ENCODE data around the gene UBXN2A.

DNA sequence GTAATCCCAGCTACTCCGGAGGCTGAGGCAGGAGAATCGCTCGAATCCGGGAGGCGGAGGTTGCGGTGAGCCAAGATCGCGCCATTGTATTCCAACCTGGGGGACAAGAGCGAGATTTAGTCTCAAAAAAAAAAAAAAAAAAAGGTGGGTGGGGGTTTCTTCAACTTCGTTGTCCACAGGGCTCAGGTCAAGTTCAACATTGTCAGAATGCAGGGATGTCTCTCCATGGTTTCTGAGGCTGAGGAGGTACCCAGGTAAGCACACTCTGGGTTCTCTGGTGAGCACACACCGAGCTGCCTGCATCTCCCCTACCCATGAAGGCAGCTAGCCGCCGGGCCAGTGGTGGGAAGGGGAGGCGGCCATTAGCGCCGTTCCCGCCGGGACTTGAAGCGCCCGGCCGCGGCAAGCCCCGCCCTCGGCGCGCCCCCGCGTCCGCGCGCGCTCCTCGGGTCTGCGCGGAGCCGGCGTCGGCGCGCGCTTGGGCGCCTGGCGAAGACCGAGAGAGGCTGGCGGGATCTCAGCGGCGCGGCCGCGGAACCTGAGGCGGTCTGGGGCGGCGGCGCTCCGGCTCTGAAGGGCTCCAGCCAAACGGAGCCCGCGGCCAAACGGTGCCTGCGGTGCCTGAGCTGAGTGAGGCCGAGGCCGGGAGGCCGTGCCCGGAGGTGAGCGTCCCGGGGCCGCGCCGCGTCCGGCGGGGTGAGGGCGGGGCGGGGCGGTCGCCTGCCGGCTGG lies at the start of gene UBXN2A:
- TF ChIP-seq, protein P1, sequence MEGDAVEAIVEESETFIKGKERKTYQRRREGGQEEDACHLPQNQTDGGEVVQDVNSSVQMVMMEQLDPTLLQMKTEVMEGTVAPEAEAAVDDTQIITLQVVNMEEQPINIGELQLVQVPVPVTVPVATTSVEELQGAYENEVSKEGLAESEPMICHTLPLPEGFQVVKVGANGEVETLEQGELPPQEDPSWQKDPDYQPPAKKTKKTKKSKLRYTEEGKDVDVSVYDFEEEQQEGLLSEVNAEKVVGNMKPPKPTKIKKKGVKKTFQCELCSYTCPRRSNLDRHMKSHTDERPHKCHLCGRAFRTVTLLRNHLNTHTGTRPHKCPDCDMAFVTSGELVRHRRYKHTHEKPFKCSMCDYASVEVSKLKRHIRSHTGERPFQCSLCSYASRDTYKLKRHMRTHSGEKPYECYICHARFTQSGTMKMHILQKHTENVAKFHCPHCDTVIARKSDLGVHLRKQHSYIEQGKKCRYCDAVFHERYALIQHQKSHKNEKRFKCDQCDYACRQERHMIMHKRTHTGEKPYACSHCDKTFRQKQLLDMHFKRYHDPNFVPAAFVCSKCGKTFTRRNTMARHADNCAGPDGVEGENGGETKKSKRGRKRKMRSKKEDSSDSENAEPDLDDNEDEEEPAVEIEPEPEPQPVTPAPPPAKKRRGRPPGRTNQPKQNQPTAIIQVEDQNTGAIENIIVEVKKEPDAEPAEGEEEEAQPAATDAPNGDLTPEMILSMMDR (IDR thresholded peaks at IDR 0.05 in 8 of 11, conservative IDR thresholded peaks at IDR 0.05 in 3 of 11): no peak
- TF ChIP-seq POLR2A (IDR thresholded peaks at IDR 0.05): peak in 1 of 3 donors; percentile 51
- peak; percentile 78 to 84 (median 83) for TF ChIP-seq POLR2AphosphoS5 (IDR thresholded peaks at IDR 0.05)
